Panc1 (cell line): ENCODE data around the gene VTN.

Experiments
- POLR2AphosphoS5 ChIP-seq: IDR thresholded peaks from 2 replicates; pipeline ENCODE4 v1.6.1; 2012; ENCODE audit warnings: mild to moderate bottlenecking, low read depth, low read length, moderate library complexity
- SIN3A ChIP-seq: IDR thresholded peaks from 2 replicates; pipeline ENCODE4 v1.6.1; 2012; ENCODE audit warnings: low read depth, mild to moderate bottlenecking, low read length, moderate library complexity, borderline replicate concordance; ENCODE audit not compliant: insufficient read depth
- TCF7L2 ChIP-seq: IDR thresholded peaks from 2 replicates; pipeline ENCODE4 v1.6.1; 2011; ENCODE audit warnings: mild to moderate bottlenecking, low read depth, low read length, inconsistent platforms
- TF ChIP-seq, protein P1 (sequence below): fragments of 450-650 bp; IDR thresholded peaks from 2 replicates; pipeline ENCODE4 v1.5.1; 2017; ENCODE audit warnings: mild to moderate bottlenecking
- TF ChIP-seq, protein P2 (sequence below), 2 experiments: IDR thresholded peaks; 2 replicates each; pipeline ENCODE4 v1.6.1; 2011 to 2012; ENCODE audit warnings: low read depth in 2 of 2, control low read depth in 1 of 2, low read length in 1 of 2, mild to moderate bottlenecking in 1 of 2, moderate library complexity in 1 of 2; ENCODE audit not compliant: insufficient read depth in 1 of 2

DNA sequence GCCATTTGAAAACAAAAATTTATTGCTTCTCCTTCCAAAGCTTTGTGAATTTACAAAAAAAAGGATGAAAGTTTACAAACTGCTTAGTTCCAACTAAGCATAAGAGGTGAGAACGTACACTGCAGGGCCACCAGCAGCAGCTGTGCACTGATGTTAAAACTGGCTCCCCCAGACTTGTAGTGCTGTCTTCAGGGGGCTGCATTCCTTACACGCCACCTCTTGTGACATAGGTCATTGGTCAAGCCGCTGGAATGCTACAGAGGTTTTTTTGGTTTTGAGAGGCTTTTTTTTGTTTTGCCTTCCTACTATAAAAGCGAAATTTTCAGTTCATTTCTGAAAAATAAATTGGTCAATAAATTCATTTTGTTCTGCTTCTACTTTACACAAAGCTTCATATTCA lies 41.8 kb downstream of the VTN start:
- TF ChIP-seq, protein P1, sequence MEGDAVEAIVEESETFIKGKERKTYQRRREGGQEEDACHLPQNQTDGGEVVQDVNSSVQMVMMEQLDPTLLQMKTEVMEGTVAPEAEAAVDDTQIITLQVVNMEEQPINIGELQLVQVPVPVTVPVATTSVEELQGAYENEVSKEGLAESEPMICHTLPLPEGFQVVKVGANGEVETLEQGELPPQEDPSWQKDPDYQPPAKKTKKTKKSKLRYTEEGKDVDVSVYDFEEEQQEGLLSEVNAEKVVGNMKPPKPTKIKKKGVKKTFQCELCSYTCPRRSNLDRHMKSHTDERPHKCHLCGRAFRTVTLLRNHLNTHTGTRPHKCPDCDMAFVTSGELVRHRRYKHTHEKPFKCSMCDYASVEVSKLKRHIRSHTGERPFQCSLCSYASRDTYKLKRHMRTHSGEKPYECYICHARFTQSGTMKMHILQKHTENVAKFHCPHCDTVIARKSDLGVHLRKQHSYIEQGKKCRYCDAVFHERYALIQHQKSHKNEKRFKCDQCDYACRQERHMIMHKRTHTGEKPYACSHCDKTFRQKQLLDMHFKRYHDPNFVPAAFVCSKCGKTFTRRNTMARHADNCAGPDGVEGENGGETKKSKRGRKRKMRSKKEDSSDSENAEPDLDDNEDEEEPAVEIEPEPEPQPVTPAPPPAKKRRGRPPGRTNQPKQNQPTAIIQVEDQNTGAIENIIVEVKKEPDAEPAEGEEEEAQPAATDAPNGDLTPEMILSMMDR = no peak
- no peak for TF ChIP-seq TCF7L2
- TF ChIP-seq, protein P2, sequence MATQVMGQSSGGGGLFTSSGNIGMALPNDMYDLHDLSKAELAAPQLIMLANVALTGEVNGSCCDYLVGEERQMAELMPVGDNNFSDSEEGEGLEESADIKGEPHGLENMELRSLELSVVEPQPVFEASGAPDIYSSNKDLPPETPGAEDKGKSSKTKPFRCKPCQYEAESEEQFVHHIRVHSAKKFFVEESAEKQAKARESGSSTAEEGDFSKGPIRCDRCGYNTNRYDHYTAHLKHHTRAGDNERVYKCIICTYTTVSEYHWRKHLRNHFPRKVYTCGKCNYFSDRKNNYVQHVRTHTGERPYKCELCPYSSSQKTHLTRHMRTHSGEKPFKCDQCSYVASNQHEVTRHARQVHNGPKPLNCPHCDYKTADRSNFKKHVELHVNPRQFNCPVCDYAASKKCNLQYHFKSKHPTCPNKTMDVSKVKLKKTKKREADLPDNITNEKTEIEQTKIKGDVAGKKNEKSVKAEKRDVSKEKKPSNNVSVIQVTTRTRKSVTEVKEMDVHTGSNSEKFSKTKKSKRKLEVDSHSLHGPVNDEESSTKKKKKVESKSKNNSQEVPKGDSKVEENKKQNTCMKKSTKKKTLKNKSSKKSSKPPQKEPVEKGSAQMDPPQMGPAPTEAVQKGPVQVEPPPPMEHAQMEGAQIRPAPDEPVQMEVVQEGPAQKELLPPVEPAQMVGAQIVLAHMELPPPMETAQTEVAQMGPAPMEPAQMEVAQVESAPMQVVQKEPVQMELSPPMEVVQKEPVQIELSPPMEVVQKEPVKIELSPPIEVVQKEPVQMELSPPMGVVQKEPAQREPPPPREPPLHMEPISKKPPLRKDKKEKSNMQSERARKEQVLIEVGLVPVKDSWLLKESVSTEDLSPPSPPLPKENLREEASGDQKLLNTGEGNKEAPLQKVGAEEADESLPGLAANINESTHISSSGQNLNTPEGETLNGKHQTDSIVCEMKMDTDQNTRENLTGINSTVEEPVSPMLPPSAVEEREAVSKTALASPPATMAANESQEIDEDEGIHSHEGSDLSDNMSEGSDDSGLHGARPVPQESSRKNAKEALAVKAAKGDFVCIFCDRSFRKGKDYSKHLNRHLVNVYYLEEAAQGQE (IDR thresholded peaks at IDR 0.05; ENCODE audit: insufficient read depth in 1 of 2, low read depth in 2 of 2, low read length in 1 of 2) = no peak
- no peak for TF ChIP-seq POLR2AphosphoS5
- no peak for TF ChIP-seq SIN3A
